Measurements from ENCODE around the gene MCTP2.

MCTP2 gene

GRCh38 chr15:94352636-94353487, 121.5 kb downstream of the MCTP2 start:
- Histone ChIP-seq H3K4me3 (ENCODE audit: insufficient read depth, low read length, poor library complexity, severe bottlenecking) (no peak overlapping the region), H3K9ac (ENCODE audit: low read length) (no peak overlapping the region), H3K9me2 (replicated peaks; ENCODE audit: insufficient read depth, low read length) (no peaks in the 10 kb centered on the region), H3K36me3 (ENCODE audit: low read length) (peaks cover 35% of the 10 kb centered on the region; the same call in 1 of the 2 replicates), H3F3A (ENCODE audit: insufficient read depth) (peaks cover 10% of the 10 kb centered on the region; the same call in 1 of the 2 replicates), H3K4me2 (ENCODE audit: low read depth, low read length, poor library complexity, severe bottlenecking) (no peak overlapping the region), H3K27me3 (ENCODE audit: low read length) (no peaks in the 10 kb centered on the region), H4K20me1 (ENCODE audit: low read depth, low read length) (no peaks in the 10 kb centered on the region), H3K79me2 (ENCODE audit: insufficient read depth, low read length) (no peaks in the 10 kb centered on the region), H3K27ac (ENCODE audit: low read depth, low read length) (no peak overlapping the region), H2AFZ (ENCODE audit: low read depth, low read length, severe bottlenecking) (no peak overlapping the region), H3K9me3 (ENCODE audit: insufficient read depth, low read length) (no peaks in the 10 kb centered on the region)
- TF ChIP-seq EZH2phosphoT487 (conservative IDR thresholded peaks at IDR 0.05; ENCODE audit: low read length) (no peak), CTCF (IDR thresholded peaks at IDR 0.05; ENCODE audit: insufficient read depth, low read length, poor library complexity, severe bottlenecking) (no peak)

- Histone ChIP-seq H3K4me3 (ENCODE audit: insufficient read depth, low read length, poor library complexity, severe bottlenecking) (no peak overlapping the region), H3K36me3 (ENCODE audit: low read length) (peaks cover 36% of the 10 kb centered on the region; the same call in 1 of the 2 replicates), H3K27me3 (ENCODE audit: low read length) (no peaks in the 10 kb centered on the region), H3K9me2 (replicated peaks; ENCODE audit: insufficient read depth, low read length) (no peaks in the 10 kb centered on the region), H3K4me2 (ENCODE audit: low read depth, low read length, poor library complexity, severe bottlenecking) (no peak overlapping the region), H3F3A (ENCODE audit: insufficient read depth) (peaks cover 8% of the 10 kb centered on the region; the same call in 1 of the 2 replicates), H3K9me3 (ENCODE audit: insufficient read depth, low read length) (no peaks in the 10 kb centered on the region), H2AFZ (ENCODE audit: low read depth, low read length, severe bottlenecking) (no peak overlapping the region), H3K27ac (ENCODE audit: low read depth, low read length) (no peak overlapping the region), H4K20me1 (ENCODE audit: low read depth, low read length) (no peaks in the 10 kb centered on the region), H3K9ac (ENCODE audit: low read length) (no peak overlapping the region), H3K79me2 (ENCODE audit: insufficient read depth, low read length) (no peaks in the 10 kb centered on the region)
- no peak for TF ChIP-seq EZH2phosphoT487 (conservative IDR thresholded peaks at IDR 0.05; ENCODE audit: low read length)
- TF ChIP-seq CTCF (IDR thresholded peaks at IDR 0.05; ENCODE audit: insufficient read depth, low read length, poor library complexity, severe bottlenecking): no peak
Observed at GRCh38 chr15:94353488-94353820, 122.1 kb downstream of the MCTP2 start.

DNA sequence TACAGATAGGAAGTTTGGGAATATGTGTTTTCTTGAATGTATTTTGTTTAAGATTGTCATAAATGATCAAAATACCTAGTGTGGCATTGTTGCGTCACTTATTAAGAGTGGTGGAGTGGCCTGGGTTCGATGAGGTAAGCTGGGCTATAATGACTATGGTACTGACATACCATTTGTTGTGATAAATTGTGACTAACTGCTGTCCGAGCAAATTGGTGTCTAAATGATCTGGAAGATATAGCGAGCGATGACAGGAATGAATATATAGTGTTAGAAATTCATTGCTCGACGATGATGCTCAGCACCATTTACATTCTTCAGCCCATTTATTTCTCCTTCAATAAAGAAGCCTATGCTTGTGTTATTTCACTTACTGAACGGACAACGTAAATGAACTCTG, 123.3 kb downstream of the MCTP2 start:
- Histone ChIP-seq H3K4me2 (ENCODE audit: low read depth, low read length, poor library complexity, severe bottlenecking) (no peak overlapping the region), H3K36me3 (ENCODE audit: low read length) (peaks cover 39% of the 10 kb centered on the region), H4K20me1 (ENCODE audit: low read depth, low read length) (no peaks in the 10 kb centered on the region), H2AFZ (ENCODE audit: low read depth, low read length, severe bottlenecking) (no peak overlapping the region), H3K27me3 (ENCODE audit: low read length) (no peaks in the 10 kb centered on the region), H3K9me3 (ENCODE audit: insufficient read depth, low read length) (no peaks in the 10 kb centered on the region), H3F3A (ENCODE audit: insufficient read depth) (peaks cover 8% of the 10 kb centered on the region; the same call in 1 of the 2 replicates), H3K9me2 (replicated peaks; ENCODE audit: insufficient read depth, low read length) (no peaks in the 10 kb centered on the region), H3K79me2 (ENCODE audit: insufficient read depth, low read length) (no peaks in the 10 kb centered on the region), H3K4me3 (ENCODE audit: insufficient read depth, low read length, poor library complexity, severe bottlenecking) (no peak overlapping the region), H3K9ac (ENCODE audit: low read length) (no peak overlapping the region), H3K27ac (ENCODE audit: low read depth, low read length) (no peak overlapping the region)
- no peak for TF ChIP-seq EZH2phosphoT487 (conservative IDR thresholded peaks at IDR 0.05; ENCODE audit: low read length)
- TF ChIP-seq CTCF (IDR thresholded peaks at IDR 0.05; ENCODE audit: insufficient read depth, low read length, poor library complexity, severe bottlenecking): no peak
